ENCODE measurements around the gene ADAMTS17.

GRCh38 chr15:99967841-99968371, 373.9 kb downstream of the ADAMTS17 start:
- TF ChIP-seq REST (IDR thresholded peaks at IDR 0.05) = no peak
- no peak for TF ChIP-seq KDM1A (IDR thresholded peaks at IDR 0.05; ENCODE audit: low read depth)
- TF ChIP-seq CTCF (IDR thresholded peaks at IDR 0.05) = no peak
- no peak for TF ChIP-seq RFX5 (IDR thresholded peaks at IDR 0.05)
- TF ChIP-seq NR3C1 (IDR thresholded peaks at IDR 0.05) = no peak
- no peak for TF ChIP-seq MAZ (IDR thresholded peaks at IDR 0.05; ENCODE audit: borderline replicate concordance, low read depth, low read length)
- TF ChIP-seq MYC (IDR thresholded peaks at IDR 0.05; ENCODE audit: borderline replicate concordance, low read length) = no peak
- no peak for TF ChIP-seq EP300 (IDR thresholded peaks at IDR 0.05)
- TF ChIP-seq POLR2A (IDR thresholded peaks at IDR 0.05; ENCODE audit: low read length) = no peak
- TF ChIP-seq NPAS2 (CRISPR knock-in tag; IDR thresholded peaks at IDR 0.05; ENCODE audit: borderline replicate concordance) = no peak
- TF ChIP-seq RCOR1 (IDR thresholded peaks at IDR 0.05; ENCODE audit: low read depth, low read length) = no peak
- TF ChIP-seq HES2 (IDR thresholded peaks at IDR 0.05) = no peak
- TF ChIP-seq ELK1 (IDR thresholded peaks at IDR 0.05; ENCODE audit: low read depth, low read length) = no peak
- no peak for TF ChIP-seq EHMT2 (IDR thresholded peaks at IDR 0.05; ENCODE audit: low read depth)

All from A549 (cell line).